HepG2 (cell line): ENCODE data around the gene CBFA2T2. TPM values are rescaled to one million over a fixed set of nuclear protein-coding genes. Genes with fewer than 3 reads are reported as not detected.
A peak's percentile ranks its signal among the peaks of the same experiment; 100 is the strongest.

Experiments
- BHLHE40 ChIP-seq: IDR thresholded peaks from 2 replicates; pipeline ENCODE4 v1.6.1; 2011; ENCODE audit warnings: low read length, improper control_type of control experiment
- CEBPG ChIP-seq: IDR thresholded peaks from 2 replicates; pipeline ENCODE4 v1.6.1; 2016
- CREB1 ChIP-seq, 2 experiments: fragments of 450-650 bp in 1 of 2; IDR thresholded peaks; 2 replicates each; pipeline ENCODE4 v1.6.1; 2016 to 2017; ENCODE audit warnings: control low read depth in 1 of 2, mild to moderate bottlenecking in 1 of 2, missing compliant biosample characterization in 1 of 2, missing genetic modification characterization in 1 of 2
- ELF3 ChIP-seq: IDR thresholded peaks from 2 replicates; pipeline ENCODE4 v1.6.1; 2016; ENCODE audit warnings: missing genetic modification reagents, missing compliant biosample characterization
- ERF ChIP-seq: IDR thresholded peaks from 2 replicates; pipeline ENCODE4 v1.6.1; 2018; ENCODE audit warnings: missing biosample characterization, missing genetic modification reagents
- RFXAP ChIP-seq: sonication (generic); formaldehyde crosslinking; IDR thresholded peaks from 2 replicates; pipeline ENCODE4 v1.4.0; 2020; ENCODE audit warnings: missing genetic modification reagents, borderline replicate concordance
- SP140L ChIP-seq: sonication (generic); formaldehyde crosslinking; IDR thresholded peaks from 2 replicates; pipeline ENCODE4 v1.4.0; 2020; ENCODE audit warnings: missing genetic modification reagents, borderline replicate concordance
- ZNF260 ChIP-seq: sonication (generic); formaldehyde crosslinking; IDR thresholded peaks from 2 replicates; pipeline ENCODE4 v1.4.0; 2020; ENCODE audit warnings: missing genetic modification reagents, low read depth, mild to moderate bottlenecking, borderline replicate concordance
- ZNF382 ChIP-seq: sonication (generic); formaldehyde crosslinking; IDR thresholded peaks from 2 replicates; pipeline ENCODE4 v1.5.0; 2020; ENCODE audit warnings: missing genetic modification reagents, mild to moderate bottlenecking, borderline replicate concordance
- ZNF614 ChIP-seq: IDR thresholded peaks from 2 replicates; pipeline ENCODE4 v1.6.1; 2018; ENCODE audit warnings: missing biosample characterization, missing genetic modification reagents, inconsistent platforms, borderline replicate concordance
- ZSCAN9 ChIP-seq: IDR thresholded peaks from 2 replicates; pipeline ENCODE4 v1.6.1; 2016; ENCODE audit warnings: borderline replicate concordance
- polyA plus RNA-seq, 8 experiments: library from polyadenylated mRNA; depleted of rRNA in 3 of 8; stranded (reverse) in 7 of 8; unstranded in 1 of 8; fragments of >200 nt; fragmentation: Illumina TruSeq in 4 of 8; extraction: Trizol in 4 of 8; gene quantifications; 2 replicates each; pipeline versions ENCODE4 v1.2.1 to v1.2.3, GENCODE V29; 2011 to 2016; ENCODE audit warnings: low read depth in 4 of 8, missing spikeins in 1 of 8, mixed read lengths in 1 of 8; ENCODE audit not compliant: insufficient read depth in 1 of 8
- total RNA-seq, 5 experiments: library from RNA; depleted of rRNA; stranded (reverse); fragments of >200 nt; fragmentation: Illumina TruSeq; extraction: Trizol; gene quantifications; 2 replicates each; pipeline ENCODE4 v1.2.3, GENCODE V29; 2016; ENCODE audit warnings: low read depth in 1 of 5
- TF ChIP-seq, protein P1 (sequence below): sonication (generic); formaldehyde crosslinking; IDR thresholded peaks from 2 replicates; pipeline ENCODE4 v1.4.0; 2020; ENCODE audit warnings: missing genetic modification reagents
- TF ChIP-seq, protein P2 (sequence below): sonication (generic); formaldehyde crosslinking; IDR thresholded peaks from 2 replicates; pipeline ENCODE4 v1.5.1; 2020; ENCODE audit warnings: mild to moderate bottlenecking, missing genetic modification reagents, moderate library complexity
- TF ChIP-seq, protein P3 (sequence below): sonication (generic); formaldehyde crosslinking; IDR thresholded peaks from 2 replicates; pipeline ENCODE4 v1.4.0; 2020; ENCODE audit warnings: mild to moderate bottlenecking, low read depth, missing genetic modification reagents
- TF ChIP-seq, protein P4 (sequence below): sonication (generic); formaldehyde crosslinking; IDR thresholded peaks from 2 replicates; pipeline ENCODE4 v1.9.0; 2021; ENCODE audit warnings: missing genetic modification reagents, mild to moderate bottlenecking, borderline replicate concordance
- TF ChIP-seq, protein P5 (sequence below): sonication (generic); formaldehyde crosslinking; IDR thresholded peaks from 2 replicates; pipeline ENCODE4 v1.4.0; 2020; ENCODE audit warnings: low read depth, mild to moderate bottlenecking, missing genetic modification reagents
- TF ChIP-seq, protein P6 (sequence below): sonication (generic); formaldehyde crosslinking; IDR thresholded peaks from 2 replicates; pipeline ENCODE4 v1.8.1; 2023; ENCODE audit warnings: mild to moderate bottlenecking, inconsistent platforms, moderate library complexity, missing genetic modification reagents, borderline replicate concordance
- TF ChIP-seq, protein P7 (sequence below): sonication (generic); formaldehyde crosslinking; IDR thresholded peaks from 2 replicates; pipeline ENCODE4 v1.8.1; 2022; ENCODE audit warnings: low read depth, mild to moderate bottlenecking, missing genetic modification reagents

Gene CBFA2T2
- total and polyA plus RNA-seq, 2 of the 13 experiments (the other 11 are each of a cell fraction or from before 2014, with no cell fraction given), result 6.3 to 21.2 TPM

DNA sequence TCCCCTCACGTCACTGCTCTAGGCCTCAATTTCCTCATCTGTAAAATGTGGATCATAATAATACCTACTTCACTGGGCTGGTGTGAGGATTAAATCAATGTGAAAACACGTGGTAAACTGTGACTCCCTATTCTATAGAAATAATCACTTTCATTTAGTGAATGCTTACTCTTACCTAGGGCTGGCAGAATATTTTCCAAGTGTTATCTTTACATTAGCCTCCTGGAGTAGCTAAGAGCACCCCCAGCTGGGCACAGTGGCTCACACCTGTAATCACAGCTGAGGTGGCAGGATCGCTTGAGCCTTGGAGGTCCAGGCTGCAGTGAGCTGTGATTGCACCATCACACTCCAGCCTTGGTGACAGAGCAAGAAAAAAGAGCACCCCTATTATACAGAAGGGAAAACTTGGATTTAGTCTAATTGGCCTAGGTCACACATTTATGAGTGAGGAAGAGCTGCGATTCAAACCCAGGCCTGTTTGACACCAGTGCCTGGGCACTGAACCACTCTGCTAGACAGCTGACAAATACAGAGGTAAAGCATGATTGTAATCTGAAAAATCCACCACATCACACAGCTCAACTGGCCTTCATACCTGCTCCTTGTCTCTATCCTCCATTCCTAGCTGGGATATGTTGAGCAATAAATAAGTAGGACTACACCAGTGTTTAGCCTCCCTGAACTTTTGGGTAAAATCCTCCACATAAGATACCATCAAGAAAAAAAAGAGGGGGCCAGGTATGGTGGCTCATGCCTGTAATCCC is 44.9 kb upstream of the CBFA2T2 start (continued):
- TF ChIP-seq ZNF260 (CRISPR knock-in tag) (no peak), CREB1 (IDR thresholded peaks at IDR 0.05) (no peak), CREB1 (CRISPR knock-in tag; IDR thresholded peaks at IDR 0.05) (no peak), ZSCAN9 (CRISPR knock-in tag) (no peak), ELF3 (CRISPR knock-in tag) (no peak), SP140L (no peak), BHLHE40 (no peak), CEBPG (CRISPR knock-in tag) (peak; percentile 85), ZNF382 (CRISPR knock-in tag) (no peak), ERF (CRISPR knock-in tag) (no peak; the same call in 1 of the 2 replicates), RFXAP (CRISPR knock-in tag) (no peak), ZNF614 (CRISPR knock-in tag) (no peak)
- TF ChIP-seq, protein P1, sequence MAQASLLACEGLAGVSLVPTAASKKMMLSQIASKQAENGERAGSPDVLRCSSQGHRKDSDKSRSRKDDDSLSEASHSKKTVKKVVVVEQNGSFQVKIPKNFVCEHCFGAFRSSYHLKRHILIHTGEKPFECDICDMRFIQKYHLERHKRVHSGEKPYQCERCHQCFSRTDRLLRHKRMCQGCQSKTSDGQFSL (CRISPR knock-in tag), result no peak
- TF ChIP-seq, protein P2, sequence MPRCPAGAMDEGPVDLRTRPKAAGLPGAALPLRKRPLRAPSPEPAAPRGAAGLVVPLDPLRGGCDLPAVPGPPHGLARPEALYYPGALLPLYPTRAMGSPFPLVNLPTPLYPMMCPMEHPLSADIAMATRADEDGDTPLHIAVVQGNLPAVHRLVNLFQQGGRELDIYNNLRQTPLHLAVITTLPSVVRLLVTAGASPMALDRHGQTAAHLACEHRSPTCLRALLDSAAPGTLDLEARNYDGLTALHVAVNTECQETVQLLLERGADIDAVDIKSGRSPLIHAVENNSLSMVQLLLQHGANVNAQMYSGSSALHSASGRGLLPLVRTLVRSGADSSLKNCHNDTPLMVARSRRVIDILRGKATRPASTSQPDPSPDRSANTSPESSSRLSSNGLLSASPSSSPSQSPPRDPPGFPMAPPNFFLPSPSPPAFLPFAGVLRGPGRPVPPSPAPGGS, result no peak
- TF ChIP-seq, protein P3, sequence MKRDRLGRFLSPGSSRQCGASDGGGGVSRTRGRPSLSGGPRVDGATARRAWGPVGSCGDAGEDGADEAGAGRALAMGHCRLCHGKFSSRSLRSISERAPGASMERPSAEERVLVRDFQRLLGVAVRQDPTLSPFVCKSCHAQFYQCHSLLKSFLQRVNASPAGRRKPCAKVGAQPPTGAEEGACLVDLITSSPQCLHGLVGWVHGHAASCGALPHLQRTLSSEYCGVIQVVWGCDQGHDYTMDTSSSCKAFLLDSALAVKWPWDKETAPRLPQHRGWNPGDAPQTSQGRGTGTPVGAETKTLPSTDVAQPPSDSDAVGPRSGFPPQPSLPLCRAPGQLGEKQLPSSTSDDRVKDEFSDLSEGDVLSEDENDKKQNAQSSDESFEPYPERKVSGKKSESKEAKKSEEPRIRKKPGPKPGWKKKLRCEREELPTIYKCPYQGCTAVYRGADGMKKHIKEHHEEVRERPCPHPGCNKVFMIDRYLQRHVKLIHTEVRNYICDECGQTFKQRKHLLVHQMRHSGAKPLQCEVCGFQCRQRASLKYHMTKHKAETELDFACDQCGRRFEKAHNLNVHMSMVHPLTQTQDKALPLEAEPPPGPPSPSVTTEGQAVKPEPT (CRISPR knock-in tag), result no peak
- TF ChIP-seq, protein P4, sequence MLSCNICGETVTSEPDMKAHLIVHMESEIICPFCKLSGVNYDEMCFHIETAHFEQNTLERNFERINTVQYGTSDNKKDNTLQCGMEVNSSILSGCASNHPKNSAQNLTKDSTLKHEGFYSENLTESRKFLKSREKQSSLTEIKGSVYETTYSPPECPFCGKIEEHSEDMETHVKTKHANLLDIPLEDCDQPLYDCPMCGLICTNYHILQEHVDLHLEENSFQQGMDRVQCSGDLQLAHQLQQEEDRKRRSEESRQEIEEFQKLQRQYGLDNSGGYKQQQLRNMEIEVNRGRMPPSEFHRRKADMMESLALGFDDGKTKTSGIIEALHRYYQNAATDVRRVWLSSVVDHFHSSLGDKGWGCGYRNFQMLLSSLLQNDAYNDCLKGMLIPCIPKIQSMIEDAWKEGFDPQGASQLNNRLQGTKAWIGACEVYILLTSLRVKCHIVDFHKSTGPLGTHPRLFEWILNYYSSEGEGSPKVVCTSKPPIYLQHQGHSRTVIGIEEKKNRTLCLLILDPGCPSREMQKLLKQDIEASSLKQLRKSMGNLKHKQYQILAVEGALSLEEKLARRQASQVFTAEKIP, result no peak
- TF ChIP-seq, protein P5, sequence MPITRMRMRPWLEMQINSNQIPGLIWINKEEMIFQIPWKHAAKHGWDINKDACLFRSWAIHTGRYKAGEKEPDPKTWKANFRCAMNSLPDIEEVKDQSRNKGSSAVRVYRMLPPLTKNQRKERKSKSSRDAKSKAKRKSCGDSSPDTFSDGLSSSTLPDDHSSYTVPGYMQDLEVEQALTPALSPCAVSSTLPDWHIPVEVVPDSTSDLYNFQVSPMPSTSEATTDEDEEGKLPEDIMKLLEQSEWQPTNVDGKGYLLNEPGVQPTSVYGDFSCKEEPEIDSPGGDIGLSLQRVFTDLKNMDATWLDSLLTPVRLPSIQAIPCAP (CRISPR knock-in tag), result no peak
- TF ChIP-seq, protein P6, sequence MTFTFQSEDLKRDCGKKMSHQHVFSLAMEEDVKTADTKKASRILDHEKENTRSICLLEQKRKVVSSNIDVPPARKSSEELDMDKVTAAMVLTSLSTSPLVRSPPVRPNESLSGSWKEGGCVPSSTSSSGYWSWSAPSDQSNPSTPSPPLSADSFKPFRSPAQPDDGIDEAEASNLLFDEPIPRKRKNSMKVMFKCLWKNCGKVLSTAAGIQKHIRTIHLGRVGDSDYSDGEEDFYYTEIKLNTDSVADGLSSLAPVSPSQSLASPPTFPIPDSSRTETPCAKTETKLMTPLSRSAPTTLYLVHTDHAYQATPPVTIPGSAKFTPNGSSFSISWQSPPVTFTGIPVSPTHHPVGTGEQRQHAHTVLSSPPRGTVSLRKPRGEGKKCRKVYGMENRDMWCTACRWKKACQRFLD (CRISPR knock-in tag), result no peak
- TF ChIP-seq, protein P7, sequence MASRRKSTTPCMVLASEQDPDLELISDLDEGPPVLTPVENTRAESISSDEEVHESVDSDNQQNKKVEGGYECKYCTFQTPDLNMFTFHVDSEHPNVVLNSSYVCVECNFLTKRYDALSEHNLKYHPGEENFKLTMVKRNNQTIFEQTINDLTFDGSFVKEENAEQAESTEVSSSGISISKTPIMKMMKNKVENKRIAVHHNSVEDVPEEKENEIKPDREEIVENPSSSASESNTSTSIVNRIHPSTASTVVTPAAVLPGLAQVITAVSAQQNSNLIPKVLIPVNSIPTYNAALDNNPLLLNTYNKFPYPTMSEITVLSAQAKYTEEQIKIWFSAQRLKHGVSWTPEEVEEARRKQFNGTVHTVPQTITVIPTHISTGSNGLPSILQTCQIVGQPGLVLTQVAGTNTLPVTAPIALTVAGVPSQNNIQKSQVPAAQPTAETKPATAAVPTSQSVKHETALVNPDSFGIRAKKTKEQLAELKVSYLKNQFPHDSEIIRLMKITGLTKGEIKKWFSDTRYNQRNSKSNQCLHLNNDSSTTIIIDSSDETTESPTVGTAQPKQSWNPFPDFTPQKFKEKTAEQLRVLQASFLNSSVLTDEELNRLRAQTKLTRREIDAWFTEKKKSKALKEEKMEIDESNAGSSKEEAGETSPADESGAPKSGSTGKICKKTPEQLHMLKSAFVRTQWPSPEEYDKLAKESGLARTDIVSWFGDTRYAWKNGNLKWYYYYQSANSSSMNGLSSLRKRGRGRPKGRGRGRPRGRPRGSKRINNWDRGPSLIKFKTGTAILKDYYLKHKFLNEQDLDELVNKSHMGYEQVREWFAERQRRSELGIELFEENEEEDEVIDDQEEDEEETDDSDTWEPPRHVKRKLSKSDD, result no peak
